Kidney tubule cell (primary cell): Measurements from ENCODE around the gene MAD1L1.

Experiments
- DNase-seq: peaks from one replicate; pipeline ENCODE4 v3.0.0-alpha.2; 2018; ENCODE audit warnings: low spot score

MAD1L1 gene

DNA sequence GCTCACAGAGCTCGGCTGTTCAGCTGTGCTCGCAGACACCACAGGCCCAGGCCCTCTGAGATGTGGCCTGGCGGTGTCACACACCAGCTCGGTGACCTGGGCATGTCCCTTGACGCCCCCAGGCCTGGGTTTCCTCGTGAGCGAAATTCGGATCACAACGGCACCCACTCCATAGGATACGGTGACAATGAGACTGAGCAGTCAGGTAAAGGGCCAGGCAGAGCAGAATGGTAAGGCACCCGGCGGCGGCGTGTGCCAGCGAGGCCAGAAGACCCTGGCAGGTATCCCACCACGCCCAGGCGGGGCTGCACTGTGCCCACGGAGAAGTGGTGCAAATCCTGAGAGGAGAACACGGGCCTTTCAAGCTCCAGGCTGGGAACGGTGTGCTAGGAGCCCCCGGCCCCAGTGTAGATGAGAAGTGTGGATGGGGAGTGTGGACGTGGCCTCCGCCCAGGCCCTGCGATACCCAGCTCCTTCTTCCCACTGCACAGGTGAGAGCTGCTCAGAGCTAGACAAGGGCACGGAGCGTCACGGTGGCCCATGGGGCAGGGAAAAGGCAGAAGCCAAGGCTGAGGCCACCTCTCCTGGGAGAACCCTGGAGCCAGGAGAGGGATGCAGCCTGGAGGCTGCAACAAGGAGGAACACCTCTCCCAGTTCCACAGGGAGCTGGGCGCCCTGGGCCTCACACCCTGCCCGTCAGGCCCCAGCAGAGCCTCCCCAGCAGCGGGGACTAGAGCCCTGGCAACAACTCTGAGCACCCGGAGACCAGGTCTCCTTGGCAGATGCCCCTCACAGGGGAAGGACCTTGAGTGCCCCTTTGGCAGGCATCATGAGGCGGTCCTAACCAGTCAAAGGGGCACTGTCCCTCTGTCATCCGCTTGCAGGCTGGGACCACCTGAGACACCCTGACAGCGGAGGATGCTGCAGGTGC, 219.1 kb downstream of the MAD1L1 start:
- no peak for DNase-seq

DNA sequence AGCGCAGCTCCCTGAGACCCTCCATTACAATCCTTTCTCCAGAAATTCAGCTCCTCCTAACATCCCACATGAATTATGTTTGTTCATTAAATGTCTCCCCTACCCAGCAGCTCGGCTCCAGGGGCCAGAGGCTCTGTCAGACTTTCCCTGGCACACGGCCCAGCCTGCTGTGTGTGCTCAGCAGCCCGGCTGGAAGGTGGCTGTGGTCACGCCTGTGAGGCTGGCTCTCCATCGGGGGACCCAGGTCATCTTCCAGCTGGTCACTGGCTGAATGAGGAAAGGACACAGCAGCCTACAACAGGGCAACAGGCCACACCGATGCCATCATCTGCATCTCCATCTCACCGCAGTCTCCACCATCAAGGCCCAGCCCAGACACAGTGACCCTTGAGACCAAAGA, 219.8 kb downstream of the MAD1L1 start:
- peak; percentile 22 for DNase-seq

DNA sequence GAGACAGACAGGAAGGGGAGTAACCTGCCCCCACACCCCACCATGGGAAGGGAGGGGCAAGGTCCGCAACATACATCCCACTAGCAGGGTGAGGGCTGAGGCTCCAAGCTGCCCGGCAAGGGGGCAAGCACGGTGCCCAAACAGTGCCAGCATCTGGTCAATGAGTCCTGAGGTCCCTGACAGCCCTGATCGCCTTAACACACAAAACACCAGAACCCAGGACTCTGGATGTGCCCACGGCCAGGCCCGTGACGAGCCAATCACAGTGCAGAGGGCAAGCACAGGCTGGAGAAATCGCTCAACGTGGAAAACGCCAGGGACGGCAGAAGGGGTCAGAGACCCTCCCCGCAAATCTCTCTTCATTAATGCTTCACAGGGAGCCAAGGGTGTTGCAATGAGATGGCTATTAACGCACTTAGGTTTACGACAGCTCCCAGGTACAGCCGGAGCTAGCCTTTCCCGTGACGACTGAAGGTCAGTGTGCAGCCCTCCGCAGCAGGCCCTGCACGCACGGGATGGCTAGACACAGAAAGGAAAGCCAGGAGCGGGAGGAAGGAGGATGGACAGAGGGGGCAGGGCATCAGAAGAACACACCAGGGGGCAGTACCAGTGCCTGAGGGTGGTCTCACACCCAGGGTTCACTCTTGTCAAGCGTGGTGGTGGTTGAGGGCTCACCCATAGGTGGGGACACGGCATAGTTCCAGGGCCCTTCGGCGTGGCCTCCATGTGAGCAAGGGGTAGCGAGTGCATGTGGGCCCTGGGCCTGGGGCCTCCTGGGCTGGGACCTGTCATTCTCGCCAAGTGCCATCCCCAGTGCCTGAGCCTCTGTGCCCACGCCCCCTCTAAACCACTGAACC, 220.5 kb downstream of the MAD1L1 start:
- DNase-seq, result no peak

DNA sequence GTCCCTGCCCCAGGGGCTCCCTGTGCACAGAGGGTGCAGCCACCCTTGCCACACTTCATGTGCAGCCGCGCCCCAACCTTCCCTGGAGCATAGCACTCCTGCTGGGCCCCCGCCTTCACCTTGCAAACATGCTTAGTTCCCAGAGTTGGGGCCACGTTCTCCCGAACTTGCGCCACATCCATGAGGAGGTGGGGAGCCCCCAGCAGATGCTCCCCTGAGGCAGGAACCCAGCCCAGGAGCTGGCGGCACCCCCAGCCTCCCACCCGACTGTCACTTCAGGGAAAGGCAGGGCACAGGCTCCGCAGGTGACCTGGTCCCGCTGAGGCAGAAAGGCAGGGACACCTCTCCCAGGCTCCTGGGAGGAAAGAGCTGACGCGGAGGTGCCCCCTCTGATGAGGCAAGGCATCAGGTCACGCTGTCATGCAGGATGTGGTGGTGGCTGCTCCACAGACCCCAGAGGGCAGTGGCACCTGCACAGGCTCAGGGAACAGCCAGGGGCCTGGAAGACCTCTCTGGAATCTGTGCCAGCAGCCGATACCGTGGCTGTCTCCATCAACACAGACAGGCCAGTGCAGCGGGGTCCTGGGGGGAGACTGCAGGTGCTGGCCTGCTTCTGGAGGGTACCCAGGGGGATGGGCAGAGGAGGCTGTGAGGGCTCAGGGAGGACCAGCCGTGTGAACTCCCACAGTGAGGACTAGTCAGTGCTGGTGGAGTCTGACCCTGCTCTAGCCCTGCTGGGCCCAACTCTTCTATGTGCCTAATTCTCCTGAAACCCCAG, 221.3 kb downstream of the MAD1L1 start:
- DNase-seq, result no peak

DNA sequence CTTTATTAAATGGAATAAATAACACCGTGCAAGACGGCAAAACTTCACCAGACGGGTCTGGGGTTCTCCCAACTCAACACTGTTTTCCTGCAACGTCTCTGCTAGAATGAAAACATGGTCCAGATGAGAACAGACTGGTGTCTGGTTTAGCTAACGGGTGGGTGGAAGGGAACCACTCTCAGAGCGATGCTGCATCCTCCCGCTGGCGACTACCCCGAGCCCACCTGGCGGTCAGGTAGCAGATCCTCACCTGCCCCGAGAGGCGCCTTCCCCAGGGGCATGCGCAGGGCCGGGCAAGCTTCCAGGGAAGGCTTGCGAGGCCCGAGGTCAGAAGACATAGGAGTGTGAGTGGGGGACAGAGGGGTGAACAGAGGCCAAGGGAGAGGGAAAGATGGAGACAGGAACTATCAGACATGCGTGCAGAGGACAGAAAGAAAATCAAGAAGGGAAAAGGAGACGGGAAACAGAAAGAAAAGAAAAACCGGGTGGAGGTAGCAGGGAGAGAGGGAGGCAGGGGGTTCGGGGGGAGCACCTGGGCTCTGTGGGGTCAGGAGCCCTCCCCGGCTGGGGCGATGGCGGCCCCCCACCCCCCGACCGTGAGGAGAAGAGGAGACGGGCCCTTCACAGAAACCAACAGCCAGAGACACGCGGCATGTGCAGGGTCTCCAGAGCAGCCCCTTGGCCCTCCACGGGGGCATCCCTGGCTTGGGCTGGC, 222.0 kb downstream of the MAD1L1 start:
- DNase-seq, result no peak

DNA sequence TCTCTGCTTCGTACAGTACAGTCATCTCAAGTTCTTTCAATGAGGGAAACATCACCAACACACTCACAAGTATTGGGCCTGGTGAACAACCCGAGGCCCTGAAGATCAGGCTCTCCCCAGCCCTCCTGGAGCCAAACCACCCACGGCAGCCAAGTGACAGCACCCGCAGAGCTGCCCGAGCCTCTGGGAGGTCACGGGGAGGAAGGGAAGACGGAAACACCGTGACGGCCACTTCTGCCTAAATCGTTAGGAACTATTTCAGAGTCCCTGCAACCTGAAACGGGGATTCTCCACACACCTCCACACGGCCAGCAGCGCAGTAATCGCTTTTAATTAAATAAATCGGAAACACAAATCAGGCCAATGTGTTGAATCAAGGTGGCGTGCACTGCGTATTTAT, 222.6 kb downstream of the MAD1L1 start:
- no peak for DNase-seq

DNA sequence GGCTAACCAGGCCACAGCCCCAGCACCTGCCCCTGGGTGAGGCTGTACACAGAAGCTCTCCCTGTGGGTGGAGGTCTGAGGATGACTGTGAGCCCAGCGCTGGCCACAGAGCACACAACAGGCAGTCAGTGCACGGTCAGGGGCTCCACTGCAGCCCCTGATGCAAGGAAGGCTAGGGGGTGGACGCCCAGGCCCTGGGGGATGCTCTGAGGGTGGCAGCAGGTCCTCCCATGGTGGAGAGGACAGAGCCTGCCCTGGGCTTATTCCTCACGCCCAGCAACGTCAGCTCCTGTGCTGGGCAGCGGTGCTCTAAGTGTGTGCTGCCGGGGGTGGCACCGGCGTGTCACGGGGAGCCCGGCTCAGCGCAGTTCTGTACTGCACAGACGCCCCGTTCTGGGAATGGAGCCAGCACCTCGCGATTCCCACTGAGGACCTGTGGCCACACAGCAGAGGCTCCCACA, 223.2 kb downstream of the MAD1L1 start:
- DNase-seq, result no peak

DNA sequence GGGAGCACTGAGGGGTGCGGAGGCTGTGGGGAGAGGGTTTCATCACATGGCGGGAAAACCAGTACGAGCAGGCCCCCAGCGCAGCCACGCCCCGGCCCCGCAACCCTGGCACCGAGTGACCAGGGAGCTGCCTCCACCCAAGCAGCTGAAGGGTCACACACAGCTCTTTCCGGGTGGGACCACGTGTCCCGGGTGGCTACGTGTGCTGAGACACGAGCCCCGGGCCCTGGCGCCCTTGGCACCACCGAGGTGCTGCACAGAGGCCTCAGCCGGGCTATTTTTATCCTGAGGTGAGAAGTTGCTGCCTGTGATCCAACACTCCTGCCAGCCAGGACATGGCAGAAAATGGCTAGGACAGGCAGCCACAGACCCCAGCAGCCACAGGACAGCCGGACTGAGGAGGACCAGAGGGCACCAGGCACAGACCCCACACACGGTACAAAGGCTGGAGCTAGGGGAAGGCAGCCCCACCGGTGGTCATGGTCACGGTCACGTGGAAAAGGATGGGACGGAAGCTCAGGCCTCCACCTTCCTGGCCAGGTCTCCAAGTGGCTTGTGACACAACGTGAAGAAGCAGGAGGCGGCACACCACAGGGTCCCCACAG, 223.7 kb downstream of the MAD1L1 start:
- DNase-seq, result no peak

DNA sequence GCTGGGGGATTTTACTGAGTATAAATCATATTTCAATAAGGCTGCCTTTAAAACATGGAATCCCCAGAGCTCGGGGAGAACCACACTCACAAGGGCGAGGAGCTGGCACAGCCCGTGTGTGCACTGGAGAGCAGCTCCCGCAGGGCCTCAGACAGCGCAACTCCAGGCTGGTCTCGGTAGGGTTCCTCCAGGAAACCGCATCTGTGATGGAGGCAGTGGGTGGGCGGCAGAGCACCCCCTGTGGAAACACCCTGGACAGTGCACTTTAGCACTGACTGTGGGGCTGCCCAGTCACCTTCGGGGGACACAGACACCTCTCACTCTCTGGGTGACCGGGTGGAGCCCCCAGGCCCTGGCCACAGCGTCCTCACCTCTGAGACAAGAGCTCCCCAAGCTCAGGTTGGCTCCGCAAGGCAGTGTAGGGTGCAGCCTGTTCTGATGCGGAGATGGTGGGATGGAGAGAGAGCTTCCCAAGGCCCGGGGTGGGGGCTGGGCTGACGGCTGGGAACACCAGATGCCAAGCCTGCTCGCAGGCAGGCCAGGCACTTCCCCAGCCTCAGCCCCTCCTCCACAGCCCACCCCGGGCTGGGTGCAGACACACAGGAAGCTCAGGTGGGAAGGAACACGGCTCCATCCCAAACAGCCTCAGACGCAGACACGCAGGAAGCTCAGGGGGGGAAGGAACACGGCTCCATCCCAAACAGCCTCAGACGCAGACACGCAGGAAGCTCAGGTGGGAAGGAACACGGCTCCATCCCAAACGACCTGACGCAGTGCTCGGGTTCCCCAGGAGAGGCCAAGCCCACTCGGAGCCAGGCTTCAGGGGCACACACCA, 224.4 kb downstream of the MAD1L1 start:
- DNase-seq, result no peak

DNA sequence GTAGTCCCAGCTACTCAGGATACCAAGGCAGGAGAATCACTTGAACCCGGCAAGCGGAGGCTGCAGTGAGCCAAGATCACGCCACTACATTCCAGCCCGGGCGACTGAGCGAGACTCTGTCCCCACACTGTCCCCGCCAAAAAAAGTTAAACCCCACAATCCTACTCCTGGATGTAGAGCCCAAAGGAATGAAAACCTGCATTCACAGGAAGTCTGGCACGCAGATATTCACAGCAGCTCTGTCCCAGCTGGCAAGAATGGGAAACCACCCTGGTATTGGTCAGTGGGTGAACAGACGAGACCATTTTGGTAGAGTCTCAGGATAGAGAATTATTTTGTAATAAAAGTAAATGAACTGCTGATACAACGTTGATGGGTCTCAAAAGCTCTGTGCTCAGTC, 225.2 kb downstream of the MAD1L1 start:
- no peak for DNase-seq

DNA sequence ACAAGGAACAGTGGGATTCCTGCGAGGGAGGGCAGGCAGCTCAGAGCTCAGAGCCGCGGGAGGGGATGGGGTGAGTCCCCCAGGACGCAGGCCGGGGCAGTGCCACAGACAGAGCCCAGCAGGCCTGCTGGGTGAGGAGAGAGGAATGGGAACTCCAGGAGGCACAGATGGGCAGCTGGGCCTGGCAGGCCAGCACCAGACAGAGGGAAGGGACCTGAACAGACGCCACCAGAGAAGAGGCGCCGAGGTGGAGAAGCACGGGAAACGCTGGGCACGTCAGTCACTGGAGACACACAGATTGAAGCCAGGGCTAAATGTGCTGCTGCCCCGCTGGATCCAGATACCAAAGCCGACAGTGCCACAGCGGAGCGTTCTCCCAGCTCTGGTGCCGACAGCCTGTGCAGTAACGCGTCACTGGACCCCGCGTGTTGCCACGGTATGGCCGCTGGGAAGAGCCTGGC, 225.8 kb downstream of the MAD1L1 start:
- no peak for DNase-seq

DNA sequence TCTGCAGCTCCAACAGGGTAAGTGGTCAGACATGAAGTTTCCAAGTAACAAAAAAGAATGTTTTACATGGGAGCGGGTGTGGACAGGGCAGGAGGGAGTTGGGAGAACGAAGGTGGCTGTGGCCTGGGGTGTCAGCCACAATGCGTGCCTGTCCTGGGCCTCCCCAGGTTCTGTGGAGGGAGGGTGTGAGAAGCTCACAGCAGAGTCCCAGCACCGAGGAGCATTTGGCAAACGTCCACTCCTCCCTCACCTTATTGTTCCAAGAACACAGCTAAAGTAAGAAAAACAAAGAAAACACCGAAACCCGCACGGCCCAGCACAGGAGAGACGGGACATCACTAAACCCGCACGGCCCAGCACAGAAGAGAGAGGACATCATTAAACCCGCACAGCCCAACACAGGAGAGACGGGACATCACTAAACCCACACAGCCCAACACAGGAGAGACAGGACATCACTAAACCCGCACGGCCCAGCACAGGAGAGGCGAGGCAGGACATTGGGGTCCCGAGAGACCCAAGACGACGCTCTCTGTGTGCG, 226.4 kb downstream of the MAD1L1 start:
- no peak for DNase-seq

DNA sequence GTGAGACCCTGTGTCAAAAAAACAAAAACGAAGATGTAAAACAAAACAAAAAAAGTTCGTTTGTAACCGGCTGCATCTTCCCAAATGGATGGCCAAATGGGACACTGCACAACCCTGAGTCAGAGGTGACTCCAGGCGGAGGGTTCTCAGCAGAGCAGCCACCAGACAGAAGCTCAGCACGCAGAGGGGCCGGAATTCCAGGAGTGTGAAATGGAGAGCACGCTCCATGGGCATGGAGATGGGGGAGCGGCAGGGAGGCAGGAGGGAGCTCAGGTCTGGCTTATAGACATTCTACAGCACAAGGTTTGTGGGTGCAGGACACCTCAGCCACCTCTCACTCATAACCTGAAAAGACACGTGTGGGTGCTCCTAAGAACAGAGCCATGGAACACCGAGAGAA, 227.0 kb downstream of the MAD1L1 start:
- no peak for DNase-seq

DNA sequence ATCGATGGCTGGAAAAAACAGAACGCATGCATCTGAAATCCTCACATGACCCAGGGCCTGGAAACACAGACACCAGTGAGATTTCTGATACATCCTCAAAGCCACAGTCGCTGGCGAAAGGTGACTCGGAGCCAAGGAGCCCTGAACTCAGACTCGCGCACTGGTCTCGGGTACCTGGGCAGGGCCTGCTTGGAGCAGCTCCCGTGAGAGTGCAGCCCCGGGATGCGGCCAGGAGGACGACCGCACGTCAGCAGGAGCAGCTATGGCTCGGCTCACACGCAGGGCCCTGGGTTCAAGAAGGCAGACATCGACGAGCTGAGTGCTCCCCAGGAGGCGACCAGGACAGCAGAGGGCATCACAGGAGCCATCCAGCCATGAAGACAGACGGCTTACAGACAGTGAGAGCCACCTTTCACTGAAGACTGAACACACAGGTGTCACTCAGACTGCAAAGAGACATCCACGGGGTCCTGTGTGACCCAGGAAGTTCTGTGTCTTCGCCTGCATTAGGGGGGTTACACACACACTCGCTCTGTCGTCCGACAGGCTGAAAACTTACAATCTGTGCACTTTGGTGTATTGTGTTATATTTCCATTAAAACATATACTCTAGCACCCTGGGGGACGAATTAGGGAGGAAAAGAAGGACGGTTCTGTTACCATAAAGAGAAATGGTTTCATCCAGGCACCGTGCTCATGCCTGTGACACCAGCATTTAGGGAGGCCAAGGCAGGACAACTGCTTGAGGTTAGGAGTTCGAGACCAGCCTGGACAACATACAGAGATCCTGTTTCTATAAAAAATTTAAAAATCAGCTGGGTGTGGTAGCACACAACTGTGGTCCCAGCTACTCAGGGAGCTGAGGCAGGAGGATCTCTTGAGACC, 227.7 kb downstream of the MAD1L1 start:
- no peak for DNase-seq

DNA sequence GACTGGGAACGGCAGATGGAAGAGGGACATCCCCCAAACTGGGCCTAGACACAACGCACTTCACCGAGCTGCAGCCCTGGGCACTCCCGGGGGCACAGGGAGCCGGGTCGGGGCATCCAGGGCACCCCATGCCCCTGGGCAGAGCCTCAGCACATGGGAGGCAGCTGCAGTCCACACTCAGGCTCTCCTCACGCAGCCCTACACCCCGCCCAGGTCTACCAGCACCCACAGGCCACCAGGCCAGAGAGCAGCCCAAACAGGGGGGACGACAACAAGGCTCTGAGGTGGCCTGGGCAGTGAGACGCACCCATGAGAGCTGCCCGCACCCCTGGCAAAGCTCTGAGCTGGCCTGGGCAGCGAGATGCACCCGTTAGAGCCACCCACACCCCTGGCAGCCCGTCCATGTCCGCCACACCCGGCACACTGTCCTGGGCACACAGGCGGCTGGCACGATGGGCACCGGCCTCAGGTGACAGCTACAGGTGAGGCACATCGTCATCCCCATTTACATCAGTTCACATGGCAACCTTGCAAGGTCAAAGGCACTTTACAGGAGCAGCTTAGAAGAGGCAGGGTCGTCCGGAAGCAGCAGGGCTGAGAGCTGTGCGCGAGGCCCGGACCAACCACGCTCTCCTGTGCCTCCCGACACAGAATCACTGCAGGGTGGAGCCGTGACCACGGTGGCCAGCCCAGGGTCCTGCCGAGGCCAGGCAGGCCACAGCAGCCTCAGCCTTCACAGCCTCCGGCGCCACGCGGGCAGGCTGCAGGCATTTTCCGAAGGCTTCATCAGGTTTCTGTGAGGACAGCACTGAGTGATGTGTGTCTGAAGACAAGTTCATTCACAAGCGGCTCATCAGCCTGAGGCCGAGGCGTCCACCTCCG, 228.6 kb downstream of the MAD1L1 start:
- no peak for DNase-seq

DNA sequence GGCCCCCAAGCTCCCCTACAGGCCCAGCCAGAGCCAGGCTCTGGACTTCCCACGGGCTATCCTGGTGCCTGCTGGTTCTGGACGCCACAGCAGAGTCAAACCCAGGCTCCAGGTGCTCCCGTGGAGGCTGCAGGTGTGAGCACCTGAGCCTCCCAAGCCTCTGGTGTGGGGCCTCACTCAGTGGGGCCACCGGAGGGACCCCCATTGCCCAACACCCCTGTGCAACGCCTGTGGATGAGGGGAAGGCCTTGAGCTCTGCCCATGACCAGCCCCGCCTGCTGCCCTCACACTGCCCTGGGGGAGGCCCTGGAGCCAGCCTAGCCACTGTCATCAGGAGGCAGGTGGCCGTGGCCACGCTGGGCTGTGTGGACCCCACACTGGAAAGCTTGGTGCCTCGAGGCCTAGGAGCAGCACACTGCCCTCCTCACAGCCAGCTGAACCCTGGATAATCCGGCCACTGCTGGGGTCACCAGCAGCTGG, 229.3 kb downstream of the MAD1L1 start:
- no peak for DNase-seq
